WTC11 (cell line): Measurements from ENCODE around the gene HOXB8. TPM values are rescaled to one million over a fixed set of nuclear protein-coding genes. Genes with fewer than 3 reads are reported as not detected.

Experiments used
- ELF4 ChIP-seq: sonication (generic); formaldehyde crosslinking; IDR thresholded peaks from 2 replicates; pipeline ENCODE4 v1.8.1; 2022; ENCODE audit warnings: low read depth, mild to moderate bottlenecking, moderate library complexity, missing genetic modification reagents
- microRNA-seq: library from miRNA; unstranded; fragments of <30 nt; microRNA quantifications from one replicate; pipeline ENCODE4 v1.2.0, GENCODE V29; 2022; ENCODE audit warnings: borderline number of aligned reads
- total RNA-seq: library from RNA; stranded (reverse); gene quantifications from 3 replicates; pipeline ENCODE4 v1.2.3, GENCODE V29; 2021
- TF ChIP-seq, protein P1 (sequence below): sonication (generic); formaldehyde crosslinking; IDR thresholded peaks from 2 replicates; pipeline ENCODE4 v1.8.0; 2022; ENCODE audit warnings: mild to moderate bottlenecking, missing genetic modification reagents

HOXB8 gene
- total RNA-seq, 1 experiment from 2014 or later = not detected

DNA sequence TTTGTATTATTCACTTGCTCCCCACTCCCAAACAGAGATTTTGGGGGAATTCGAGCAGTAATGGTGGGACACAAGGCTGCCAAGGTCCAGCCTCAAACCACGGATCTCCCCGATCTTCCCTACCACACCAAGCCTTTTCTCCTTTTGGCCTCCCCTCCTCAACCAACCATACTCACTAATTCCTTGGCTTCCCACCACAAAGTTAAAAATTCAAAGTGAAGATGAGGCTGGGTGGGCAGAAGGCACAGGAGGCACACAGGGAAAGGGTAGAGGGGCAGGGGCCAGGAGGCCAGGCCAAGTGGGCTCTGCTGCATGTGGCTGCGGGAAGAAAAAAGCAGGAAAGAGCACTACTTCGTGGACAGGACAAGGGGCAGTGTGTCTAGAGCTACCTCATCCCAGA, 52.2 kb downstream of the HOXB8 start (continued):
- TF ChIP-seq, protein P1, sequence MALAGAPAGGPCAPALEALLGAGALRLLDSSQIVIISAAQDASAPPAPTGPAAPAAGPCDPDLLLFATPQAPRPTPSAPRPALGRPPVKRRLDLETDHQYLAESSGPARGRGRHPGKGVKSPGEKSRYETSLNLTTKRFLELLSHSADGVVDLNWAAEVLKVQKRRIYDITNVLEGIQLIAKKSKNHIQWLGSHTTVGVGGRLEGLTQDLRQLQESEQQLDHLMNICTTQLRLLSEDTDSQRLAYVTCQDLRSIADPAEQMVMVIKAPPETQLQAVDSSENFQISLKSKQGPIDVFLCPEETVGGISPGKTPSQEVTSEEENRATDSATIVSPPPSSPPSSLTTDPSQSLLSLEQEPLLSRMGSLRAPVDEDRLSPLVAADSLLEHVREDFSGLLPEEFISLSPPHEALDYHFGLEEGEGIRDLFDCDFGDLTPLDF = no peak
- no peak for TF ChIP-seq ELF4 (CRISPR knock-in tag)

Small RNA genes within 50 kb of the gene (microRNA-seq; reads per million reads assigned to microRNA genes)
- not detected for gene MIR196A1

Other genes starting within 250 kb of the HOXB8 start
- 0.30 to 0.57 TPM in 2 of 3 replicates, not detected in the other for gene SKAP1, start 185.1 kb downstream of the HOXB8 start, total RNA-seq
- 0.41 to 0.63 TPM (median 0.55 TPM) in 3 replicates for gene HOXB1, start 84.3 kb downstream of the HOXB8 start, total RNA-seq
- 1.3 to 3.7 TPM (median 2.0 TPM) in 3 replicates for gene HOXB2, start 70.2 kb downstream of the HOXB8 start, total RNA-seq
- 0.04 TPM in 1 of 3 replicates, not detected in the others for gene HOXB4, start 36.9 kb downstream of the HOXB8 start, total RNA-seq
- 0.09 to 0.30 TPM (median 0.11 TPM) in 3 replicates for gene HOXB3, start 25.1 kb downstream of the HOXB8 start, total RNA-seq
- gene HOXB5, start 21.5 kb downstream of the HOXB8 start, total RNA-seq = not detected in 3 replicates
- 0.11 TPM in 1 of 3 replicates, not detected in the others for gene HOXB6, start 10.3 kb downstream of the HOXB8 start, total RNA-seq
- gene HOXB7, start 4.3 kb downstream of the HOXB8 start, total RNA-seq = 0.14 TPM in 1 of 3 replicates, not detected in the others
- 0.09 to 0.24 TPM (median 0.09 TPM) in 3 replicates for gene HOXB9, start 11.1 kb upstream of the HOXB8 start, total RNA-seq
- gene PRAC1, start 107.2 kb upstream of the HOXB8 start, total RNA-seq = 35.2 to 60.8 TPM (median 37.9 TPM) in 3 replicates
- gene PRAC2, start 107.9 kb upstream of the HOXB8 start, total RNA-seq = 8.0 to 22.3 TPM (median 9.2 TPM) in 3 replicates
- 1.6 to 2.8 TPM (median 1.7 TPM) in 3 replicates for gene HOXB13, start 113.5 kb upstream of the HOXB8 start, total RNA-seq
- gene TTLL6, start 201.9 kb upstream of the HOXB8 start, total RNA-seq = 3.4 to 7.0 TPM (median 4.6 TPM) in 3 replicates
- gene CALCOCO2, start 215.7 kb upstream of the HOXB8 start, total RNA-seq = 27.0 to 32.6 TPM (median 31.2 TPM) in 3 replicates